ENCODE data around the gene CCDC106.

CCDC106 gene

GRCh38 chr19:55655648-55656040, 7.6 kb downstream of the CCDC106 start:
- Histone ChIP-seq H3K27me3 (ENCODE audit: control insufficient read depth, insufficient read depth, low read length) (no peaks in the 10 kb centered on the region), H3K36me3 (ENCODE audit: control insufficient read depth, insufficient read depth, low read length) (no peaks in the 10 kb centered on the region), H3K9ac (no peak overlapping the region), H3K4me2 (ENCODE audit: low read length) (peak overlapping the region; percentile 99), H3K4me1 (peaks cover 23% of the 10 kb centered on the region), H3K27ac (peak overlapping the region; percentile 97), H2AFZ (peak overlapping the region; percentile 71), H3K4me3 (ENCODE audit: low read depth, low read length) (peak overlapping the region; percentile 100), H3K79me2 (peaks cover 55% of the 10 kb centered on the region), H3K9me3 (ENCODE audit: control insufficient read depth, low read length) (no peaks in the 10 kb centered on the region)
- no peak for TF ChIP-seq CTCF (IDR thresholded peaks at IDR 0.05)

GRCh38 chr19:55656552-55656951, 8.5 kb downstream of the CCDC106 start:
- H3K36me3 ChIP-seq (ENCODE audit: control insufficient read depth, insufficient read depth, low read length): no peaks in the 10 kb centered on the region
- H3K9me3 ChIP-seq (ENCODE audit: control insufficient read depth, low read length): no peaks in the 10 kb centered on the region
- H3K9ac ChIP-seq: peak overlapping the region; percentile 14
- no peak overlapping the region for H2AFZ ChIP-seq
- H3K4me3 ChIP-seq (ENCODE audit: low read depth, low read length): peak overlapping the region; percentile 30
- peak overlapping the region; percentile 99 for H3K4me2 ChIP-seq (ENCODE audit: low read length)
- TF ChIP-seq CTCF (IDR thresholded peaks at IDR 0.05): no peak
- H3K79me2 ChIP-seq: peaks cover 61% of the 10 kb centered on the region
- no peak overlapping the region for H3K27ac ChIP-seq
- H3K27me3 ChIP-seq (ENCODE audit: control insufficient read depth, insufficient read depth, low read length): no peaks in the 10 kb centered on the region
- H3K4me1 ChIP-seq: peaks cover 23% of the 10 kb centered on the region

- no peak for TF ChIP-seq CTCF (IDR thresholded peaks at IDR 0.05)
- Histone ChIP-seq H3K27me3 (ENCODE audit: control insufficient read depth, insufficient read depth, low read length) (no peaks in the 10 kb centered on the region), H3K79me2 (peaks cover 67% of the 10 kb centered on the region), H3K4me1 (peaks cover 23% of the 10 kb centered on the region), H2AFZ (no peak overlapping the region), H3K4me3 (ENCODE audit: low read depth, low read length) (peak overlapping the region; percentile 30), H3K36me3 (ENCODE audit: control insufficient read depth, insufficient read depth, low read length) (no peaks in the 10 kb centered on the region), H3K9ac (no peak overlapping the region), H3K27ac (no peak overlapping the region), H3K4me2 (ENCODE audit: low read length) (peak overlapping the region; percentile 99), H3K9me3 (ENCODE audit: control insufficient read depth, low read length) (no peaks in the 10 kb centered on the region)
Observed at GRCh38 chr19:55656988-55657747, 9.2 kb downstream of the CCDC106 start.

- Histone ChIP-seq H3K4me2 (ENCODE audit: low read length) (peak overlapping the region; percentile 50), H3K9ac (no peak overlapping the region), H3K27ac (no peak overlapping the region), H3K9me3 (ENCODE audit: control insufficient read depth, low read length) (no peaks in the 10 kb centered on the region), H3K4me3 (ENCODE audit: low read depth, low read length) (no peak overlapping the region), H2AFZ (no peak overlapping the region), H3K4me1 (peaks cover 23% of the 10 kb centered on the region), H3K27me3 (ENCODE audit: control insufficient read depth, insufficient read depth, low read length) (no peaks in the 10 kb centered on the region), H3K79me2 (peaks cover 85% of the 10 kb centered on the region), H3K36me3 (ENCODE audit: control insufficient read depth, insufficient read depth, low read length) (no peaks in the 10 kb centered on the region)
- TF ChIP-seq CTCF (IDR thresholded peaks at IDR 0.05): no peak
Observed at GRCh38 chr19:55658846-55659459, 10.9 kb downstream of the CCDC106 start.
